Keratinocyte (primary cell): ENCODE results near the gene AGBL2.

Experiments
- EZH2 ChIP-seq: IDR thresholded peaks from one replicate; pipeline ENCODE4 v1.6.1; 2012; ENCODE audit warnings: inconsistent platforms, mild to moderate bottlenecking, low read length, moderate library complexity
- TF ChIP-seq, protein P1 (sequence below), 3 experiments: IDR thresholded peaks in 1 of 3; conservative IDR thresholded peaks in 1 of 3; optimal IDR thresholded peaks in 1 of 3; 2 replicates in 2 of 3; 3 replicates in 1 of 3; pipeline versions ENCODE3 to v1.5.1; 2011; ENCODE audit warnings: low read length in 3 of 3, mild to moderate bottlenecking in 3 of 3, moderate library complexity in 2 of 3, control low read depth in 1 of 3, inconsistent platforms in 1 of 3; ENCODE audit not compliant: insufficient read depth in 2 of 3; ENCODE audit errors: extremely low read depth in 1 of 3

DNA sequence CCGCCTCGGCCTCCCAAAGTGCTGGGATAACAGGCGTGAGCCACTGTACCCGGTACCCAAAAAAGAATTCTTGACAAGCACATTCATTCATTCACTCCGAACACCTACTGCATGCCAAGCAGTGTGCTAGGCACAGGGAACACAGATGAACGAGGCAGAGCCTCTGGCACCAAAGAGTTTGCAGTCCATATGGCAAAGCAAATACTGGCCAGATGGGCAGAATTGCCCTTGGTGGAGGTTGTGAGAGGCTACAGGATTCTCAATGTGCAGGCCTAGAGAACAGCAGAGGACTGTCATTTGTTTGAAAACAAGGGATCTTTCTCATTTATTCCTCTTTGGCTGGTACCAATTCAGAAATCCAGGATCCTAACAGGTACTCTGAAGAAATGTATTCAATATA lies 45.3 kb downstream of the AGBL2 start:
- TF ChIP-seq, protein P1, sequence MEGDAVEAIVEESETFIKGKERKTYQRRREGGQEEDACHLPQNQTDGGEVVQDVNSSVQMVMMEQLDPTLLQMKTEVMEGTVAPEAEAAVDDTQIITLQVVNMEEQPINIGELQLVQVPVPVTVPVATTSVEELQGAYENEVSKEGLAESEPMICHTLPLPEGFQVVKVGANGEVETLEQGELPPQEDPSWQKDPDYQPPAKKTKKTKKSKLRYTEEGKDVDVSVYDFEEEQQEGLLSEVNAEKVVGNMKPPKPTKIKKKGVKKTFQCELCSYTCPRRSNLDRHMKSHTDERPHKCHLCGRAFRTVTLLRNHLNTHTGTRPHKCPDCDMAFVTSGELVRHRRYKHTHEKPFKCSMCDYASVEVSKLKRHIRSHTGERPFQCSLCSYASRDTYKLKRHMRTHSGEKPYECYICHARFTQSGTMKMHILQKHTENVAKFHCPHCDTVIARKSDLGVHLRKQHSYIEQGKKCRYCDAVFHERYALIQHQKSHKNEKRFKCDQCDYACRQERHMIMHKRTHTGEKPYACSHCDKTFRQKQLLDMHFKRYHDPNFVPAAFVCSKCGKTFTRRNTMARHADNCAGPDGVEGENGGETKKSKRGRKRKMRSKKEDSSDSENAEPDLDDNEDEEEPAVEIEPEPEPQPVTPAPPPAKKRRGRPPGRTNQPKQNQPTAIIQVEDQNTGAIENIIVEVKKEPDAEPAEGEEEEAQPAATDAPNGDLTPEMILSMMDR (optimal IDR thresholded peaks at IDR 0.05 in 1 of 3, IDR thresholded peaks at IDR 0.05 in 1 of 3, conservative IDR thresholded peaks at IDR 0.05 in 1 of 3; ENCODE audit: extremely low read depth in 1 of 3, insufficient read depth in 2 of 3, low read length in 3 of 3): no peak
- no peak for TF ChIP-seq EZH2
